ENCODE data around the gene ATXN2L.
"Not testable (repeated sequence)": the region's sequence is repeated elsewhere in the genome, so short reads cannot be mapped to it uniquely, and the experiment has no call there.

ATXN2L gene

GRCh38 chr16:28873543-28874201 lies 50.9 kb downstream of the ATXN2L start:
- peak; percentile 85 for DNase-seq

GRCh38 chr16:28874406-28874805 lies 51.6 kb downstream of the ATXN2L start:
- no peak for DNase-seq

- no peak for DNase-seq
Observed at GRCh38 chr16:28875134-28876018, 52.6 kb downstream of the ATXN2L start.

GRCh38 chr16:28876019-28876659 lies 53.3 kb downstream of the ATXN2L start:
- no peak for DNase-seq

GRCh38 chr16:28876973-28877654 lies 54.3 kb downstream of the ATXN2L start:
- no peak for DNase-seq

GRCh38 chr16:28877655-28878000 lies 54.8 kb downstream of the ATXN2L start:
- no peak for DNase-seq

GRCh38 chr16:28878083-28878926 lies 55.5 kb downstream of the ATXN2L start, which contains the start of gene ATP2A1:
ATP2A1 (plus strand) TSS chr16:28878488; CDS start chr16:28878672, 184 bp downstream.
- no peak for DNase-seq

GRCh38 chr16:28879261-28879840 lies 56.6 kb downstream of the ATXN2L start:
- no peak for DNase-seq

- DNase-seq: peak; percentile 96
Observed at GRCh38 chr16:28879841-28880588, 57.2 kb downstream of the ATXN2L start.

GRCh38 chr16:28880589-28880915 lies 57.8 kb downstream of the ATXN2L start:
- no peak for DNase-seq

- DNase-seq: no peak
Observed at GRCh38 chr16:28880955-28881354, 58.2 kb downstream of the ATXN2L start.

- DNase-seq: not testable (repeated sequence)
Observed at GRCh38 chr16:28881565-28881964, 58.8 kb downstream of the ATXN2L start.

- DNase-seq: no peak
Observed at GRCh38 chr16:28882551-28883160, 59.9 kb downstream of the ATXN2L start.

GRCh38 chr16:28883221-28883996 lies 60.6 kb downstream of the ATXN2L start:
- no peak for DNase-seq

GRCh38 chr16:28884045-28884444 lies 61.2 kb downstream of the ATXN2L start:
- DNase-seq: no peak
